ENCODE results near the gene TANGO2.

- TF ChIP-seq SMARCA5 (IDR thresholded peaks at IDR 0.05) = no peak
- TF ChIP-seq BMI1 (IDR thresholded peaks at IDR 0.05; ENCODE audit: borderline replicate concordance) = no peak
- no peak for TF ChIP-seq SIN3A (IDR thresholded peaks at IDR 0.05; ENCODE audit: low read depth, low read length)
- no peak for TF ChIP-seq ZNF274 (IDR thresholded peaks at IDR 0.05; ENCODE audit: insufficient read depth, insufficient read length)
- no peak for TF ChIP-seq CTCF (IDR thresholded peaks at IDR 0.05 in 2 of 3, conservative IDR thresholded peaks at IDR 0.05 in 1 of 3; ENCODE audit: control insufficient read depth in 2 of 3, extremely low read depth in 1 of 3, insufficient read depth in 1 of 3, low read depth in 3 of 3, low read length in 3 of 3)
- no peak for TF ChIP-seq TAF1 (IDR thresholded peaks at IDR 0.05; ENCODE audit: borderline replicate concordance, low read depth, low read length)
- TF ChIP-seq MAX (IDR thresholded peaks at IDR 0.05; ENCODE audit: low read depth, low read length) = no peak
- no peak for TF ChIP-seq SREBF2 (IDR thresholded peaks at IDR 0.05; ENCODE audit: low read length)
- no peak for TF ChIP-seq FOXM1 (IDR thresholded peaks at IDR 0.05; ENCODE audit: low read depth, low read length)
- no peak for TF ChIP-seq CHD1 (IDR thresholded peaks at IDR 0.05; ENCODE audit: low read depth, low read length)
- TF ChIP-seq NR2C2 (IDR thresholded peaks at IDR 0.05; ENCODE audit: borderline replicate concordance, control insufficient read depth, insufficient read length, low read depth) = no peak
Observed at GRCh38 chr22:20092477-20092854, 71.6 kb downstream of the TANGO2 start.
